HG02642 (cell line): Measurements from ENCODE around the gene CHRNA3.

Experiments used
- ATAC-seq: cut with Tn5 transposase; IDR thresholded peaks from one replicate; pipeline ENCODE4 v1.9.1; 2021; ENCODE audit warnings: mild to moderate bottlenecking; ENCODE audit not compliant: unreplicated experiment, poor library complexity

CHRNA3 gene

GRCh38 chr15:78637776-78638435 lies 17.1 kb upstream of the CHRNA3 start:
- no peak for ATAC-seq

GRCh38 chr15:78636378-78636859 lies 15.6 kb upstream of the CHRNA3 start:
- ATAC-seq = no peak

DNA sequence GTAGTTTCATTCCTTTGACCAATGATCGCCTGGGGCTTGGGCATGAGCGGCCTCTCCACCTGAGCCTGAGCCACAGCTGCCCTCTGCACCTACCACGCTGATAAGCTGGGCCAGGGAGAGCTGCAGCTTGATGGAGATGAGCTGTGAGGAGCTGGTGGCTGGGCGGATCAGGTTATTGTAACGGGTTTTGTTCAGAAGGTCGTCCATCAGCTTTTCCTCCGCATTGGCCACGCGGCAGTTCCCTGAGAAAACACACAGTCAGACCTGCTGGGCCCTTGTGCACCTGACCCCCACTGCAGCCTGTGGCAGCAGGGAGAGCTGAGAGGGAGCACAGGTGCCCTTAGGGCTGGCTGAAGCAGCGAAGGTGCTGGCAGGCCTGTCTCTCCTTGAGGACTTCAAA lies 14.6 kb upstream of the CHRNA3 start:
- ATAC-seq = no peak

DNA sequence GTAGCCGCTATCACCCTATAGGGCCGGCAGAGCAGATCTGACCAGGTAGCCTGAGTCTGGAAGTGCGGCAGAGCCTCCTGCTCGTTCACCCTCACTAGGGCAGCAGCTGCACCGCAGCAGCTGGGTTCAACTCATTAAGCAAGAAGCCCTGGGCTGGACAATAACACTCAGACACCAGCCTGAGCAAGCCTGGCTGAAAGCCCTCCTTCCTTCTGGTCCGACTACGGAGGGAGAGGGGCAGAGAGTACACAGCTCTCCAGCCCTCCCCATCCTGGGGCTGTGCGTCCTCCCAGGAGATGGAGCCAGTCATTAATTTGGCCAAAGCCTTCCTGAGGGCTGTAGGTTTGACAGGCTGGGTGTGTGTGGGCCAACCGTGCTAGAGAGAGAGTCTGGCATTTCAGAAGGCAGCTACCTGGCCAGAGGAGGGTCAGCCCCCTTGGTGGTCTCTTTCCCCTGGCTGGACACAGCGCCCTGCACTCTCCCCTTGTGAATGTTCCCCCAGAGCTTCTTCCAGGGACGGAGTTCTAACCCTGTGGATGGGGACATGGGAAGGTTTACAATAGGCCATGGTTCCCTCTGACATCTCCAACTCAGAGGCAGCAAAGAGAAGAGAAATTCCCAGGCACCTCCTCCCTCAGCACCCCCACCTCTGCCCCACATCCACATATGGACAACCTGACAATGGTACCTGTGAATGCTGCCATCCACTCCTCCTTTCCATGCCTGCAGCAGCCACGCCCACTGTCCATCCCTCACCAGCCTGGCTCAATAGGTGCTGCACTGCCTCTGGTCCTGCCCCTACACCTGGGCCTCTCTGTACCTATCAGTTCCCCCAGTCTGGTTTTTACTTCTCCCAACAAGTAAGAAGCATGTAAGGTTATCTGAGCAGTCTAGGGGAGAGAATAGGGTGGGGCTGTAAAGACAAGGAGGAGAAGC lies 13.7 kb upstream of the CHRNA3 start:
- ATAC-seq = no peak

DNA sequence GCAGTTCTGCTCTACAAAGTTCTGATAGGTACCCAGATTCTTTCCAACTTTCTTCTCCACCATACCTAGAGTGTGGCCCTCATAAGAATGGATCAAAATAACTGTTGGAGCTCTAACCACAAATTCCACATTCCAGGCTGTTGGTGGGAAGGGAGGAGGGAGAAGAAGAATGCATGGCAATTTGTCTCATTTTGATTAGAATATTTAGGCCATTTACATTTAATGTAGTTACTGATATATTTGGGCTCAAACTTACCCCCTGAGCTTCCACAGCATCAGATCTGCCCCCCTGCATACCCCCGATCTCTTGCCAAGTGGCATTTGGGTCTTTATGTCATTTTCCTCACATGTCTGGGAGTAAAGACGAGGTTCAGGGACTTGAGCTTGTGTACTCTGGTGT lies 12.6 kb upstream of the CHRNA3 start:
- ATAC-seq = no peak

DNA sequence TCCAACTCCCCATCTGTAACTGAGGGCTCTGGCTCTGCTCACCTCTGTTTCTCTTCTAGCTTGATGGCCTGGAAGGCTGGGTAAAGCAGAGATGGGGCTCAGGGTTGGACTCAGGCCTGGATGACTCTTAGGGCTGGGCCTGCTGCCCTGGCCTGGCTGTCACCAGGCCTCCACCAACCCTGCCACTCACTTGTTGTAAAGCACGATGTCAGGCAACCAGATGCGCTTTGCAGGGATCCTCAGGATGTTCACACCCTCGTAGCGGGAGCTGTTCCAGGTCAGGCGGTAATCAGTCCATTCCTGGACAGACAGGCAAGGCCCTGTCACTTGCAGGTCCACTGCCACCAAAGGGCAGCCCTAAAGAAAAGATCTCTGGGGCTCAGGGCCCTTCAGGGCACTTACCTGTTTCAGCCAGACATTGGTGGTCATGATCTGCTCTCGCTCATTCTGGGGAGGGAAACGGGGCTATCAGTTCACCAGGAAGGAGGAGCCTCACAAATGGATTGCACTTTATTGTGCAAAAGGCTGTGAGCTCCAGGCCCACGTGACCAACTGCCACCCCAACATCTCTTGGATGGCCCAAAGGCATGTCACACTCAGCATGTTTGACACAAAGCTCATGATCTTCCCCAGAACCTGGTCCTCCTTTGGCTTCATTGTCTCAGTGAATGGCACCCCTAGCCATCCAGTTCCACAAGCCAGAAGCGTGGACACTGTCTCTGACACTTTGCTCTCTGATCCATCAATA lies 10.3 kb upstream of the CHRNA3 start:
- ATAC-seq = no peak

DNA sequence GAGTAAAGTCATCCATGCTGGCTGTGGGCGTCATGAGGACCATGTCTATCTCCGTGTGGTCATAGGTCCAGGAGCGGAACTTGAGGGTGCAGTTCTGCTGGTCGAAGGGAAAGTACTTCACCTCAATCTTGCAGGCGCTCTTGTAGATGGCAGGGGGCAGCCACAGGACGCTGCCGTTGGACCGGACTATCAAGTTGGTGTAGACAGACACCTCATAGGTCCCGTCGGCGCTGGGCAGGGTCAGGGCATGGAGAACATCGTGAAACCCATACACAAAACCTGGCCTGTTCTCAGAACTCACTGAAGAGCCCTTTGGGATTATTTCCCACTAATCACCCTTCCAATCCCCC lies 8.9 kb upstream of the CHRNA3 start:
- ATAC-seq = no peak

DNA sequence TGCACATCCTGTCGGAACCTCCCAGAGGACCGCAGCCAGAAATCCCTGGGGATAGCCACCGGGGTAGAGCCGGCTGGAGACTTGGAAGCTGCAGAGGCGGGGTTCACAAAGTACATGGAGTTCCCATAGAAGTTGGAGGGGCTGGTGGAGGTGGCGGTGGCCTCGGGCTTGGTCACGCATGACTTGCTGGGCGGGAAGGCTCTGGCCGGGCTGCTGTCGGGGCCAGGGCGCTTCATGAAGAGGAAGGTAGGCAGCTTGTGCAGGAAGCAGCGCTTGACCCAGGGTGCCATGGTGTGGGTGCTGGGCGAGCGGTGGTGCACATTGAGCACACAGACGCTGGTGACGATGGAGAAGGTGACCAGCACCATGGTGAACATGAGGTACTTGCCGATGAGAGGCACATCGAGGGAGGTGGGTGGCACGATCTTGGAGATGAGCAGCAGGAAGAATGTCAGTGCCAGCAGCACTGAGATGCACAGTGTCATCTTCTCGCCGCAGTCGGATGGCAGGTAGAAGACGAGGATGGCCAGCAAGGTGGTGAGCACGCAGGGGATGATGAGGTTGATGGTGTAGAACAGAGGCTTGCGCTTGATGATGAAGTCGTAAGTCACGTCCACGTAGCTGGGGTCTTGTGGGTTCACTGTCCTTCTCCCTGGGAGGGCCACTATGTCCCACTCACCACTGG lies 8.4 kb upstream of the CHRNA3 start:
- ATAC-seq = no peak

GRCh38 chr15:78628227-78628626 lies 7.4 kb upstream of the CHRNA3 start:
- ATAC-seq = no peak

- ATAC-seq = no peak
Measured at GRCh38 chr15:78627348-78627747, 6.6 kb upstream of the CHRNA3 start.

- ATAC-seq = no peak
Measured at GRCh38 chr15:78626381-78626995, 5.7 kb upstream of the CHRNA3 start.

DNA sequence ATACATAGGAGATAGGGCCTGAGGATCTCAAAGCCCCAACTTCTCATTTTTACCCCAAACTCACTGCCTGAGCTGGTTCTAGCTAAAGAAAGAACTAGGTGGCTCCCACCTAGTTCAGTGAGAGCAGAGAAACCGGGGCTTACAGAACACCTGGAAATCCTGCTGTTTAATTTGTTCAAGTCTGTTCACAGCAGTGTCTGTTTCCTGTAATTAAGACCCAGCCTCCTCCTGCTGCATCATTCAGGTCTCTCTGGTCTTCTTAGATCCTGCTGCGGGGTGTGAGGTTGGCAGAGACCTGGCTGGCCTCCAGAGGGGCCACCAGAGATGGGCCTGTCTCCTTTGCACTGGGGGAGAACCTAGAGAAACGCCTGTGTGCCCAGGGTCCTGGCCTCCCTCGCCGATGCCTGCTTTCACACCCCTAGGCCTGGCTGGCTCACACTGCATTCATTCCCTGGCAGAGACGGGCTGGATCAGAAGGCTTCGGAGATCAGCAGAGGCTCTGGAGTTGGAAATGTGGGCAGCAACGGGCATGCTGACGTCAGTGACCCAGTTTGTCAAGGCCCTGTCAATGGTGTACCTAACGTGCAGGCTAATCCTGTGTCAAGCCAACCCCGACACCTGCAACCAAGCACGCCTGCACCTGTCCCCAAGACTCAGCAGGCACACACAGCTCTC lies 4.9 kb upstream of the CHRNA3 start:
- no peak for ATAC-seq

DNA sequence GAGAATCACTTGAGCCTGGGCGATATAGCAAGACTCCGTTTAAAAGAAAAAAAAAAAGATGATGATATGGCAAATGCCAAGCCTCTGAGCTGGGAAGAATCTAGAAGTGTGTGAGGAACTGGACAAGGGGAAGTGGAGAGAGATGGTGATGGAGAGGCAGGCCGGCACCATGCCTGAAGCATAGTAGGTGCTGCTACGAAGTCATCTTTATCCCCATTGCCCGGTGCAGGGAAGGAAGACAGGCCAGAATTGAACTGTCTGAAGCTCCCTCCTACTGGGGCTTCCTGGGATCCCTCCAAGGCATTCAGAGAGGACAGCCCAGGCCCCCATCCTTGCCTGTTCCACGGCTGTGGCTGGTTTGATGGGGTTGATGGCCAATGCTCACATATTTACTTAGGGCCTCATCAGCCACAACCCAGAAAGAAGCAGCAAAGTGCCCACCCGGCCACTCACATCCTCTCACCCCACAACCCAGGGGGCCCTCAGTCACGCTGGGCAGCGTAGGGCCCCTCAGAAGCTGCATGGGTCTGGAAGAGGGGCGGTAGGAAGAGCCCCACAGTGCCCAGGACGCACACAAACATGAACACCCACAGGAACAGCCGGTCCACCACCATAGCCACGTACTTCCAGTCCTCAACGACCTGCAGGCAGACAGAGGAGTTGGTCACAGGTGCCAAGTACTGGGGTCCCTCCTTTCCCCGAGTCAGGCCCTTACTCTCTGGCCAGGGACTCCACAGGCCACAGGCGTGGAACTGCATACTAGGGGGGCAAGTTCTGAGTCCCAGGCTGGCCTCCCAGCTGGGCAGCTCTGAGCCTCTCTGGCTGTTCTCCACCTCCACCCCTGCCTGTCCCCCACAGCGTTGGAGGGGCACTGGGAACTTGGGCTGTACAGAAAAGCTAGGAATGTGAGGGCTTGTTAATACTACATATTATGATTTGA lies 4.1 kb upstream of the CHRNA3 start:
- no peak for ATAC-seq

GRCh38 chr15:78623786-78624497 lies 3.1 kb upstream of the CHRNA3 start:
- no peak for ATAC-seq

DNA sequence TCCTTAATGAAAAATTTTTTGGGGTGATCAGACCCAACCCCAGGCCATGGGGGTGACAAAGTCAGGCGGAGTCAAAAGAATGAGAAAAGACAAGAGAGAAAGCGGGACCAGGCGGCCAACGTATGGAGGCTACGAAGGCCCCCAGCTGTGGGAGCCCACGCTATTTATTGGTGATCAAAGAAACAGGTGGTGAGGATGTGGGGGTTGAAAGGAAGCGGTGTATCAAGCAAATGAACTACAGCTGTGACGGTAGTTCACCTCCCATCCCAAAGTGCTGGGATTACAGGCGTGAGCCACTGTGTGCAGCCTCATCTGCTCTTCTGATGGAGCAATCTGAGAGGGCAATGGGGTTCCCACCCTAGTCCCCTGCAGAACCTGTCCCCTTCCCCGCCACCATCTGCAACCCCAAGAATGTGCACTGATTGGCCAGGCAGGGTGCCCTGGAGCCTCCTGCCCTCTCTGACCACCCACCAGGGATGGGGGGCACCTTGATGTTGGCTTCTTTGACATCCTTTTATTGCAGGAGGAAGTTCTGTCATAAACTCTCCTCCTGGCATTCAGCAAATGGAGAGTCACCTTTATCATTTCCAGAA lies 1.1 kb upstream of the CHRNA3 start:
- ATAC-seq = no peak

DNA sequence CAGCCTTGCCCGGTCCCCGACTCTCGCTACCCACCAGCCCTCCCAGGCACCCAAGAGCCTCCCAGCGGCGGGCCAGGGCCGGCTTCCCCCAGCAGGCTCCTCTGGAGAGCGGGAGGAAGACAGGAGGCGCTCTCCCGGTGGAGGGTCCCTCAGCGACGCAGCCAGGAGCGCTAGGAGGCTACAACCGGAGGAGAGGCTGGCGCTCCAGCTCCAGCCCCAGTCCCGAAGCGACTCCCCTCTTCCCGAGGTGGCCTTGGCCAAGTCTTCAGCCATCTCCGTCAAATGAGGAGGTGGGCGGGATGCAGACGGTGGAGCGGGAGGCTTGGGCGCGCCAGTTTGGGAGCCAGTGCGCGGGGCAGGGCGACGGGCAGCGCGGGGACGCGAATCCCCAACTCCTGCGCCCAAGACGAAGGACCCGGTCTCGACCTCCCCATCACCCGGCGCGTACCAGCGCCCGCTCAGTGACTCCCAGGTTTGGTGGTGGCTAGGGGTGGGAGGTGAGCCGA lies 722 bp downstream of the CHRNA3 start:
- ATAC-seq = no peak
